Cerebellar nuclear complex (tissue), 1 donor: Measurements from ENCODE around the gene LRRC10.

Experiments used
- DNase-seq, 2 experiments: peaks; one replicate each; lab custom pipeline; 2025; lab: John Stamatoyannopoulos, UW

LRRC10 gene

GRCh38 chr12:69610729-69611128 is at the start of gene LRRC10:
Gene LRRC10 (minus strand): TSS chr12:69610907. CDS start chr12:69610838, 69 bp downstream.
- no peak for DNase-seq

- DNase-seq: no peak
These were observed 49.6 kb upstream of the LRRC10 start for GRCh38 chr12:69660164-69660863.

GRCh38 chr12:69658203-69658602 is 47.5 kb upstream of the LRRC10 start:
- no peak for DNase-seq

- DNase-seq: no peak
These were observed 46.9 kb upstream of the LRRC10 start for GRCh38 chr12:69657376-69658137.

- no peak for DNase-seq
These were observed 45.1 kb upstream of the LRRC10 start for GRCh38 chr12:69655616-69656340.

- no peak for DNase-seq
These were observed 43.0 kb upstream of the LRRC10 start for GRCh38 chr12:69653703-69654102.

- no peak for DNase-seq
These were observed 41.2 kb upstream of the LRRC10 start for GRCh38 chr12:69651922-69652321.

- DNase-seq: no peak
These were observed 38.8 kb upstream of the LRRC10 start for GRCh38 chr12:69649529-69649928.

GRCh38 chr12:69648476-69648875 is 37.8 kb upstream of the LRRC10 start:
- no peak for DNase-seq

- no peak for DNase-seq
These were observed 36.5 kb upstream of the LRRC10 start for GRCh38 chr12:69647178-69647577.

GRCh38 chr12:69645031-69645430 is 34.3 kb upstream of the LRRC10 start:
- DNase-seq: no peak

- DNase-seq: no peak
These were observed 33.8 kb upstream of the LRRC10 start for GRCh38 chr12:69644511-69644910.

- no peak for DNase-seq
These were observed 31.8 kb upstream of the LRRC10 start for GRCh38 chr12:69642531-69642930.

- DNase-seq: no peak
These were observed 30.8 kb upstream of the LRRC10 start for GRCh38 chr12:69641546-69641945.

- no peak for DNase-seq
These were observed 28.8 kb upstream of the LRRC10 start for GRCh38 chr12:69639400-69640016.

- no peak for DNase-seq
These were observed 22.4 kb upstream of the LRRC10 start for GRCh38 chr12:69633061-69633460.

- DNase-seq: no peak
These were observed 19.5 kb upstream of the LRRC10 start for GRCh38 chr12:69630191-69630590.

GRCh38 chr12:69627501-69627900 is 16.8 kb upstream of the LRRC10 start:
- no peak for DNase-seq

- no peak for DNase-seq
These were observed 13.3 kb upstream of the LRRC10 start for GRCh38 chr12:69623970-69624369.

- no peak for DNase-seq
These were observed 10.8 kb upstream of the LRRC10 start for GRCh38 chr12:69621551-69621950.

- no peak for DNase-seq
These were observed 10.2 kb upstream of the LRRC10 start for GRCh38 chr12:69620921-69621320.

GRCh38 chr12:69620077-69620476 is 9.4 kb upstream of the LRRC10 start:
- DNase-seq: no peak
